HCT116 (cell line): Measurements from ENCODE around the gene DNM3. TPM values are rescaled to one million over a fixed set of nuclear protein-coding genes. Genes with fewer than 3 reads are reported as not detected.

Experiments
- ATAC-seq: fragments of 200-7000 bp; cut with Tn5 transposase; 2 replicates; pipeline ENCODE4 v1.9.1; 2020; ENCODE audit warnings: mild to moderate bottlenecking, moderate library complexity
- BruUV-seq: library from RNA; stranded (reverse); fragments of 400-500 nt; replicated peaks from 2 replicates; lab custom pipeline; 2021; lab: Mats Ljungman, UMichigan
- CTCF ChIA-PET: fragments of 300-600 bp; sonication (Branson Sonifier 250); formaldehyde crosslinking; loops from one replicate; lab custom pipeline; 2021; ENCODE audit warnings: antibody characterized with exemption; lab: Charles Lee
- POLR2A ChIA-PET: fragments of 300-600, 350-600 bp; sonication (Branson Sonifier 250); formaldehyde crosslinking; loops from one replicate; lab custom pipeline; 2021; ENCODE audit warnings: antibody characterized with exemption; lab: Charles Lee
- RAD21 ChIA-PET, 2 experiments: fragments of 300-600 bp; sonication (Branson Sonifier 250); formaldehyde crosslinking; loops; one replicate each; lab custom pipeline; 2023; ENCODE audit warnings: low total read pairs in 2 of 2; ENCODE audit not compliant: uncharacterized antibody in 2 of 2, unreplicated experiment in 2 of 2, low non-redundant PET in 1 of 2; lab: Charles Lee
- DNase-seq: peaks from one replicate; pipeline ENCODE4 v3.0.0-alpha.2; 2010; ENCODE audit warnings: low read depth, low spot score
- H2AFZ ChIP-seq: fragments of 200-600 bp; shearing (Covaris generic), sonication (generic); 2 replicates; pipeline ENCODE4 v1.6.1; 2017; ENCODE audit warnings: low read depth, mixed run types, mixed read lengths, antibody characterized with exemption, low read length; ENCODE audit not compliant: poor library complexity, severe bottlenecking
- H3K27ac ChIP-seq: 2 replicates; pipeline ENCODE4 v1.5.1; 2012; ENCODE audit warnings: low read depth, low read length
- H3K27me3 ChIP-seq: fragments of 200-600 bp; sonication (generic); 2 replicates; pipeline ENCODE4 v1.6.1; 2016; ENCODE audit warnings: mixed run types, low read length, mixed read lengths; ENCODE audit not compliant: insufficient read depth
- H3K36me3 ChIP-seq, 2 experiments: fragments of 200-500 bp in 1 of 2; fragments of 200-600 bp in 1 of 2; sonication (Bioruptor generic) in 1 of 2; sonication (generic) in 1 of 2; 2 replicates each; pipeline versions ENCODE4 v1.5.1 to v1.6.1; 2014 to 2016; ENCODE audit warnings: low read length in 2 of 2, inconsistent platforms in 1 of 2, mixed read lengths in 1 of 2, mixed run types in 1 of 2; ENCODE audit not compliant: insufficient read depth in 2 of 2, control insufficient read depth in 1 of 2
- H3K4me1 ChIP-seq, 2 experiments: fragments of 200-600 bp in 1 of 2; sonication (generic) in 1 of 2; 2 replicates each; pipeline versions ENCODE4 v1.5.1 to v1.6.1; 2012 to 2017; ENCODE audit warnings: low read length in 2 of 2, inconsistent platforms in 1 of 2, mild to moderate bottlenecking in 1 of 2, mixed read lengths in 1 of 2, mixed run types in 1 of 2, moderate library complexity in 1 of 2; ENCODE audit not compliant: insufficient read depth in 2 of 2, control insufficient read depth in 1 of 2
- H3K4me2 ChIP-seq: fragments of 200-600 bp; sonication (generic); 2 replicates; pipeline ENCODE4 v1.6.1; 2017; ENCODE audit warnings: mixed run types, low read length, mixed read lengths
- H3K4me3 ChIP-seq, 2 experiments: fragments of 200-600 bp in 1 of 2; sonication (generic) in 1 of 2; replicated peaks in 1 of 2; 2 replicates each; pipeline ENCODE4 v1.5.1; 2011 to 2016; ENCODE audit warnings: low read length in 2 of 2, control low read depth in 1 of 2, low read depth in 1 of 2, mild to moderate bottlenecking in 1 of 2, mixed read lengths in 1 of 2, mixed run types in 1 of 2
- H3K79me2 ChIP-seq: fragments of 200-600 bp; sonication (generic); 2 replicates; pipeline ENCODE4 v1.6.1; 2017; ENCODE audit warnings: mild to moderate bottlenecking, mixed run types, low read length, moderate library complexity, mixed read lengths; ENCODE audit not compliant: insufficient read depth
- H3K9ac ChIP-seq: fragments of 200-600 bp; sonication (generic); 2 replicates; pipeline ENCODE4 v1.6.1; 2016; ENCODE audit warnings: low read length, mixed read lengths
- H3K9me2 ChIP-seq: fragments of 200-600 bp; sonication (generic), shearing (Covaris generic); 2 replicates; pipeline ENCODE4 v1.6.1; 2017; ENCODE audit warnings: mixed run types, mild to moderate bottlenecking, moderate library complexity; ENCODE audit not compliant: insufficient read depth
- H3K9me3 ChIP-seq, 2 experiments: fragments of 200-500 bp in 1 of 2; fragments of 200-600 bp in 1 of 2; sonication (Bioruptor generic) in 1 of 2; sonication (generic) in 1 of 2; 2 replicates each; pipeline ENCODE4 v1.6.1; 2014 to 2017; ENCODE audit warnings: low read length in 2 of 2, mixed read lengths in 2 of 2, inconsistent platforms in 1 of 2, low read depth in 1 of 2, mild to moderate bottlenecking in 1 of 2, mixed run types in 1 of 2, moderate library complexity in 1 of 2; ENCODE audit not compliant: control insufficient read depth in 1 of 2, insufficient read depth in 1 of 2
- H4K20me1 ChIP-seq: fragments of 200-600 bp; sonication (generic), shearing (Covaris generic); 2 replicates; pipeline ENCODE4 v1.6.1; 2017; ENCODE audit warnings: mixed run types, mild to moderate bottlenecking, moderate library complexity; ENCODE audit not compliant: insufficient read depth
- CBX3 ChIP-seq: IDR thresholded peaks from 2 replicates; pipeline ENCODE4 v1.6.1; 2012; ENCODE audit warnings: low read depth
- CEBPB ChIP-seq: IDR thresholded peaks from 2 replicates; pipeline ENCODE4 v1.6.1; 2012; ENCODE audit warnings: low read depth
- EZH2 ChIP-seq: fragments of 200-600 bp; sonication (generic); IDR thresholded peaks from 2 replicates; pipeline ENCODE4 v1.6.1; 2017; ENCODE audit warnings: antibody characterized with exemption, mixed run types
- EZH2phosphoT487 ChIP-seq: fragments of 200-600 bp; IDR thresholded peaks from 2 replicates; pipeline ENCODE4 v1.6.1; 2018; ENCODE audit warnings: antibody characterized with exemption, borderline replicate concordance
- MAX ChIP-seq: IDR thresholded peaks from 2 replicates; pipeline ENCODE4 v1.6.1; 2012
- POLR2A ChIP-seq: IDR thresholded peaks from 2 replicates; pipeline ENCODE4 v1.7.0; 2011; ENCODE audit warnings: borderline replicate concordance; ENCODE audit not compliant: insufficient read depth, insufficient read length; ENCODE audit errors: extremely low read depth
- SRF ChIP-seq: IDR thresholded peaks from 2 replicates; pipeline ENCODE4 v1.6.1; 2012; ENCODE audit warnings: low read depth
- ZBTB33 ChIP-seq: IDR thresholded peaks from 2 replicates; pipeline ENCODE4 v1.6.1; 2011; ENCODE audit warnings: mild to moderate bottlenecking, low read length, moderate library complexity; ENCODE audit not compliant: insufficient replicate concordance; ENCODE audit errors: extremely low read depth
- ZNF274 ChIP-seq: fragments of 200-500 bp; sonication (Bioruptor generic); IDR thresholded peaks from 2 replicates; pipeline ENCODE4 v1.6.1; 2014; ENCODE audit warnings: mild to moderate bottlenecking, low read depth, low read length, inconsistent platforms
- intact Hi-C: fragments of 100-400 bp; cut with micrococcal nuclease; formaldehyde crosslinking; loops from 2 replicates; pipeline ENCODE4 v1.10.0; 2022
- total RNA-seq: library from RNA; stranded (reverse); gene quantifications from one replicate; pipeline ENCODE4 v1.2.1, GENCODE V29; 2021; ENCODE audit not compliant: unreplicated experiment

The DNM3 gene
- total RNA-seq, 1 experiment from 2014 or later = 3.1 TPM

DNA sequence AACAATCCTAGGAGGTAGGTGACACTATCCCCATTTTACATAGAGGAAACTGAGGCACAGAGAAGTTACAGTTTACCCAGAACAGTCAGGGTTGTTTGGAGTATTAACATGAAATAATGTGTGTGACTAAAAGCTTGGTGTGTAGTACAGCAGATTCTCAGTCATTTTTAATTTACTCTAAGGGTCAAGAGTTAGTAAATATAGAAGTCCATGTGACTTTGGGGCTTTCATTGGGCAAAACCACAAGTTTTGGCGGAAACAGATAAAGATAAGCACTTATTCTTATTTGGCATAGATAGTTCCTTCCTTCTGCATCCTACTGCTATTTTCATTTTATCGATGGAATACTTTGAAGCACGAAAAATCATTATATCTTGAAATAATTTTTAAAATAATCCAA is 128.5 kb downstream of the DNM3 start (continued):
- TF ChIP-seq ZNF274 (no peak), CEBPB (no peak), POLR2A (no peak), EZH2 (no peak), CBX3 (no peak)

GRCh38 chr1:171972846-171973245 is 131.5 kb downstream of the DNM3 start:
- Histone ChIP-seq H3K4me1 (no peaks in the 10 kb centered on the region), H3K4me3 (no peak overlapping the region), H3K9me3 (no peaks in the 10 kb centered on the region), H3K27ac (no peak overlapping the region), H2AFZ (no peak overlapping the region), H3K79me2 (no peaks in the 10 kb centered on the region), H3K4me2 (no peak overlapping the region), H3K36me3 (no peaks in the 10 kb centered on the region), H3K9ac (no peak overlapping the region), H3K9me2 (no peaks in the 10 kb centered on the region), H4K20me1 (no peaks in the 10 kb centered on the region), H3K27me3 (no peaks in the 10 kb centered on the region)
- ChIA-PET RAD21 (no interaction called here), POLR2A (no interaction called here), CTCF (no interaction called here)
- no peak for TF ChIP-seq MAX
- TF ChIP-seq ZBTB33 = no peak
- no peak for TF ChIP-seq CBX3
- TF ChIP-seq EZH2phosphoT487 = no peak
- TF ChIP-seq SRF = no peak
- no TSS peak for BruUV-seq
- no peak for ATAC-seq
- intact Hi-C loops = no loop called here
- no peak for DNase-seq
